SK-N-SH treated with all-trans-retinoic acid at 6 μM for 48 hours (cell line): ENCODE data around the gene ABHD2.
A peak's percentile ranks its signal among the peaks of the same experiment; 100 is the strongest.

ENCODE experiments used
- ATAC-seq: fragments of 200-7000 bp; cut with Tn5 transposase; 3 replicates; pipeline ENCODE4 v1.9.1; 2020; ENCODE audit warnings: mild to moderate bottlenecking, moderate library complexity
- ARNTL ChIP-seq: fragments of 450-650 bp; formaldehyde crosslinking; IDR thresholded peaks from 2 replicates; pipeline ENCODE4 v1.5.0; 2020; ENCODE audit warnings: low read depth, mild to moderate bottlenecking, moderate library complexity, borderline replicate concordance
- BACH2 ChIP-seq: fragments of 250-450 bp; sonication (Bioruptor Pico); IDR thresholded peaks from 2 replicates; pipeline ENCODE4 v1.9.0; 2021; ENCODE audit warnings: mild to moderate bottlenecking, borderline replicate concordance
- CREB5 ChIP-seq: fragments of 250-450 bp; sonication (Bioruptor Pico); IDR thresholded peaks from 2 replicates; pipeline ENCODE4 v1.5.1; 2020; ENCODE audit warnings: low read depth, mild to moderate bottlenecking, moderate library complexity
- CSDC2 ChIP-seq: fragments of 250-450 bp; sonication (Bioruptor Pico); IDR thresholded peaks from 2 replicates; pipeline ENCODE4 v1.5.0; 2020; ENCODE audit warnings: mild to moderate bottlenecking, moderate library complexity
- CSRNP3 ChIP-seq: fragments of 250-450 bp; sonication (Bioruptor Pico); IDR thresholded peaks from 2 replicates; pipeline ENCODE4 v1.5.1; 2021; ENCODE audit warnings: mild to moderate bottlenecking, moderate library complexity
- ESRRG ChIP-seq: fragments of 250-450 bp; sonication (Bioruptor Pico); IDR thresholded peaks from 2 replicates; pipeline ENCODE4 v1.6.1; 2021; ENCODE audit warnings: mild to moderate bottlenecking
- ISL1 ChIP-seq: fragments of 250-450 bp; sonication (Bioruptor Pico); IDR thresholded peaks from 2 replicates; pipeline ENCODE4 v2.1.2; 2022; ENCODE audit warnings: mild to moderate bottlenecking, moderate library complexity
- OSR1 ChIP-seq: fragments of 250-450 bp; sonication (Bioruptor Pico); IDR thresholded peaks from 2 replicates; pipeline ENCODE4 v1.8.0; 2022; ENCODE audit warnings: moderate library complexity, mild to moderate bottlenecking, inconsistent platforms
- PATZ1 ChIP-seq: fragments of 250-450 bp; sonication (Bioruptor Pico); IDR thresholded peaks from 2 replicates; pipeline ENCODE4 v1.8.0; 2020; ENCODE audit warnings: mild to moderate bottlenecking, moderate library complexity, borderline replicate concordance
- PPARA ChIP-seq: fragments of 250-450 bp; sonication (Bioruptor Pico); IDR thresholded peaks from 2 replicates; pipeline ENCODE4 v1.5.0; 2020; ENCODE audit warnings: mild to moderate bottlenecking, borderline replicate concordance
- RARB ChIP-seq: fragments of 250-450 bp; sonication (Bioruptor Pico); IDR thresholded peaks from 2 replicates; pipeline ENCODE4 v1.8.0; 2021; ENCODE audit warnings: mild to moderate bottlenecking, moderate library complexity
- SNAI2 ChIP-seq: fragments of 250-450 bp; sonication (Bioruptor Pico); IDR thresholded peaks from 2 replicates; pipeline ENCODE4 v1.5.0; 2020; ENCODE audit warnings: mild to moderate bottlenecking, moderate library complexity
- TCF4 ChIP-seq: fragments of 250-450 bp; sonication (Bioruptor Pico); IDR thresholded peaks from 2 replicates; pipeline ENCODE4 v1.8.0; 2021; ENCODE audit warnings: mild to moderate bottlenecking, moderate library complexity, borderline replicate concordance
- TOX ChIP-seq: fragments of 250-450 bp; sonication (Bioruptor Pico); IDR thresholded peaks from 2 replicates; pipeline ENCODE4 v1.8.0; 2021; ENCODE audit warnings: mild to moderate bottlenecking, moderate library complexity, borderline replicate concordance
- ZC3H10 ChIP-seq: fragments of 250-450 bp; sonication (Bioruptor Pico); IDR thresholded peaks from 2 replicates; pipeline ENCODE4 v1.5.1; 2021; ENCODE audit warnings: mild to moderate bottlenecking, moderate library complexity
- ZFP3 ChIP-seq: fragments of 250-450 bp; sonication (Bioruptor Pico); IDR thresholded peaks from 2 replicates; pipeline ENCODE4 v1.5.0; 2020; ENCODE audit warnings: mild to moderate bottlenecking, moderate library complexity
- ZFP30 ChIP-seq: fragments of 450-650 bp; formaldehyde crosslinking; IDR thresholded peaks from 2 replicates; pipeline ENCODE4 v1.5.0; 2022; ENCODE audit warnings: mild to moderate bottlenecking, moderate library complexity
- ZNF70 ChIP-seq: fragments of 450-650 bp; formaldehyde crosslinking; IDR thresholded peaks from 2 replicates; pipeline ENCODE4 v1.5.0; 2020; ENCODE audit warnings: mild to moderate bottlenecking, moderate library complexity
- ZNF8 ChIP-seq: fragments of 450-650 bp; formaldehyde crosslinking; IDR thresholded peaks from 2 replicates; pipeline ENCODE4 v1.5.0; 2020; ENCODE audit warnings: mild to moderate bottlenecking, moderate library complexity

ABHD2 gene

GRCh38 chr15:89161666-89162065 lies 73.4 kb downstream of the ABHD2 start (continued):
- TF ChIP-seq CSRNP3 (CRISPR knock-in tag) (no peak), TOX (CRISPR knock-in tag) (no peak), ZFP30 (no peak), ZFP3 (no peak)

- ATAC-seq: no peak
- TF ChIP-seq ZC3H10 (CRISPR knock-in tag): no peak
- no peak for TF ChIP-seq ZNF8 (CRISPR knock-in tag)
- TF ChIP-seq ISL1 (CRISPR knock-in tag): peak; percentile 36; the same call in 1 of the 2 replicates
These were observed 75.2 kb downstream of the ABHD2 start for GRCh38 chr15:89163271-89164055.

- ATAC-seq: no peak
- TF ChIP-seq ZNF8 (CRISPR knock-in tag): no peak
- TF ChIP-seq SNAI2 (CRISPR knock-in tag): no peak
- no peak for TF ChIP-seq ARNTL
- TF ChIP-seq ZC3H10 (CRISPR knock-in tag): no peak
- no peak for TF ChIP-seq ISL1 (CRISPR knock-in tag)
- TF ChIP-seq ZFP3: no peak
- TF ChIP-seq BACH2 (CRISPR knock-in tag): no peak
These were observed 76.5 kb downstream of the ABHD2 start for GRCh38 chr15:89164712-89165211.

- no peak for ATAC-seq
- no peak for TF ChIP-seq ZNF70 (CRISPR knock-in tag)
- TF ChIP-seq ISL1 (CRISPR knock-in tag): 0 out of 2 replicates have a peak, but pooled peaks have one; percentile 31
These were observed 77.4 kb downstream of the ABHD2 start for GRCh38 chr15:89165677-89166076.

GRCh38 chr15:89167267-89168176 lies 79.3 kb downstream of the ABHD2 start:
- peak; percentile 66 for ATAC-seq
- TF ChIP-seq ISL1 (CRISPR knock-in tag) (peak; percentile 16; the same call in 1 of the 2 replicates), OSR1 (CRISPR knock-in tag) (no peak), RARB (CRISPR knock-in tag) (no peak), PPARA (CRISPR knock-in tag) (no peak), TOX (CRISPR knock-in tag) (no peak), ARNTL (no peak), ZFP30 (no peak), ZFP3 (no peak)

GRCh38 chr15:89168316-89168833 lies 80.1 kb downstream of the ABHD2 start:
- ATAC-seq: no peak
- TF ChIP-seq ZNF70 (CRISPR knock-in tag) (no peak), OSR1 (CRISPR knock-in tag) (no peak), CSDC2 (CRISPR knock-in tag) (no peak), CSRNP3 (CRISPR knock-in tag) (no peak)
- TF ChIP-seq, all 23 proteins: peak for 0

GRCh38 chr15:89170364-89170763 lies 82.1 kb downstream of the ABHD2 start:
- TF ChIP-seq ZFP30 (no peak), BACH2 (CRISPR knock-in tag) (no peak), RARB (CRISPR knock-in tag) (no peak), TOX (CRISPR knock-in tag) (no peak), TCF4 (CRISPR knock-in tag) (no peak), ESRRG (no peak), PATZ1 (no peak), ZFP3 (no peak), ZC3H10 (CRISPR knock-in tag) (no peak), CREB5 (CRISPR knock-in tag) (no peak), PPARA (CRISPR knock-in tag) (no peak), OSR1 (CRISPR knock-in tag) (no peak), ZNF70 (CRISPR knock-in tag) (no peak), CSRNP3 (CRISPR knock-in tag) (no peak), ISL1 (CRISPR knock-in tag) (no peak)
- no peak for ATAC-seq
